Measurements from ENCODE around the gene RPA1.

Gene RPA1

GRCh38 chr17:1939981-1940809 lies 110.4 kb downstream of the RPA1 start:
- H3K27ac ChIP-seq = no peak overlapping the region
- TF ChIP-seq CTCF (conservative IDR thresholded peaks at IDR 0.05) (no peak), ZFX (IDR thresholded peaks at IDR 0.05) (no peak)

GRCh38 chr17:1940810-1941185 lies 111.0 kb downstream of the RPA1 start:
- no peak for TF ChIP-seq CTCF (conservative IDR thresholded peaks at IDR 0.05)
- TF ChIP-seq ZFX (IDR thresholded peaks at IDR 0.05) = no peak
- no peak overlapping the region for H3K27ac ChIP-seq

- TF ChIP-seq CTCF (conservative IDR thresholded peaks at IDR 0.05) = no peak
- no peak for TF ChIP-seq ZFX (IDR thresholded peaks at IDR 0.05)
- no peak overlapping the region for H3K27ac ChIP-seq
Observed at GRCh38 chr17:1941272-1942065, 111.7 kb downstream of the RPA1 start.

DNA sequence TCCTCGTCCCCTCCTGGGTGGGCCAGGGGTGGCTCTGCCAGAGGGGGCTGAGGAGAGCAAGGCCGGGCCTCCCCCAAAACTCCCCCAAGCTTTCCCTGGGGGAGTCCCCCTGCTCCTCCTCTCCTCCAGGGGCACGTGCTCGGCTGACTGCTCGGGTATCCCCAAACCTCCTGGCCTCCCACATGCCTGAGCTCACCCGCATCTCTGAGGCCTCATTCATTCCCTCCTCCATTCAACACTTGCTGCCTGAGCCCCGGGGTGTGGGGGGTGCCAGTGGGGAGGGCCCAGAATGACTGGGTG lies 112.2 kb downstream of the RPA1 start:
- TF ChIP-seq ZFX (IDR thresholded peaks at IDR 0.05) = no peak
- no peak for TF ChIP-seq CTCF (conservative IDR thresholded peaks at IDR 0.05)
- no peak overlapping the region for H3K27ac ChIP-seq

DNA sequence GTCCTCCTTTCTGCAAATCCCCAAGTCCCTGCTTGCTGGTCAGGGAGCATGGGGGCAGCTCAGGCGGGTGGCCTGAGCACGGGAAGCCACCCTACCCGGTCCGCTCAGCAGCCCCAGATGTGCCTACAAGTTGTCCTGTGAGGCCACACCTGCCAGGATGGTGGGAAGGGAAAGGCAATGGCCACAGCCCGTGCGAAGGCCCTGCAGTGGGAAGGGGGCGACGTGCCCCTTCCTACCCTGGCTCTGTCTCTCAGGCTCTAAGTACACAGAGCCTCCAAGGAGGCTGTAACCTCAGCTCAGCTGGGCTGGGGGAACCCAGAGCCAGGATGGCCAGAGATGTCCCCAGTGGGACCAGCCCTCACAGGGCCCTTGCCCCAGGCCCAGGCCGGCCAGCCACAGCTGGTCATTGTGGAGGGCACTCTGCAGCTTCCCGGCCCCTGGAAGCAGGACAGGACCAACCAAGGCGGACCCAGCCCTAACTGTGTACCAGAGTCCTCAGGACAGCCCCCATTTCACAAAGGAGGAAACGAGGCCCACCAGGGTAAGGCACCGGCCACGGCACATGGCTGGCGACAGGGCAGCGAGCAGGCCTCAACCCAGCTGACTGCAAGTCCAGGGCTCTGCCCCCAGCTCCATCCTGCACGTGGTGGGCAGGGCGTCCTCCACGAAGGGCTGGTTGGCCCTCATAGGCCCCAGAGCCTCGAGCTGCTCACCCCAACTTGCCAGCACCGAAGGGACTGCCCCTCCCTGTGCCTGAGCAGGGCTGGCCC lies 113.0 kb downstream of the RPA1 start:
- TF ChIP-seq CTCF (conservative IDR thresholded peaks at IDR 0.05) (no peak), ZFX (IDR thresholded peaks at IDR 0.05) (no peak)
- H3K27ac ChIP-seq = no peak overlapping the region

- H3K27ac ChIP-seq = no peak overlapping the region
- no peak for TF ChIP-seq CTCF (conservative IDR thresholded peaks at IDR 0.05)
- no peak for TF ChIP-seq ZFX (IDR thresholded peaks at IDR 0.05)
Observed at GRCh38 chr17:1943436-1943831, 113.6 kb downstream of the RPA1 start.

DNA sequence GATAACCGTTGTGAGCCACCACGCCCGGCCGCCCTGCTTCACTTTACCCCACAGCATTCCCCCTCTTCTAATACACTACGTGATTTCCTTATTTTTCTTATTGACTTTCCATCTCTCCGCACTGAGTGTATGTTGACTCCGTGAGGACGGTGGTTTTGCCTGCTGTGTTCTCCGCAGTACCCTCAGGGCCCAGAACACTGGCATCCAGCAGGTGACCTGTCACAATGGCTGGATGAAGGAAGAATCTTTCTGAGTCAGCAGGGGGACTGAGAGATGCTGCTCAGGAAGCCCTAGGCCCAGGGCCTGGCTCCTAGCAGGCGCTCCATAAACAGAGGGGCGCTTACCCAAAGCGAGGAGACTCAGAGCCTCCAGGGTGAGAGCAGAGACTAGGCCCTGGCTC lies 115.8 kb downstream of the RPA1 start:
- TF ChIP-seq CTCF (conservative IDR thresholded peaks at IDR 0.05) (no peak), ZFX (IDR thresholded peaks at IDR 0.05) (no peak)
- no peak overlapping the region for H3K27ac ChIP-seq

Measured in C4-2B (cell line).